Activated CD8-positive, alpha-beta memory T cell treated with anti-CD3 and anti-CD28 coated beads, Interleukin-2, amount 50 U/mL, for 24 hours (primary cell): ENCODE measurements around the gene AS3MT.
"Not testable (repeated sequence)": the region's sequence is repeated elsewhere in the genome, so short reads cannot be mapped to it uniquely, and the experiment has no call there.

Experiments used
- DNase-seq: peaks from one replicate; pipeline ENCODE4 v3.0.0-alpha.2; 2020; ENCODE audit errors: extremely low read depth

AS3MT gene, protein sequence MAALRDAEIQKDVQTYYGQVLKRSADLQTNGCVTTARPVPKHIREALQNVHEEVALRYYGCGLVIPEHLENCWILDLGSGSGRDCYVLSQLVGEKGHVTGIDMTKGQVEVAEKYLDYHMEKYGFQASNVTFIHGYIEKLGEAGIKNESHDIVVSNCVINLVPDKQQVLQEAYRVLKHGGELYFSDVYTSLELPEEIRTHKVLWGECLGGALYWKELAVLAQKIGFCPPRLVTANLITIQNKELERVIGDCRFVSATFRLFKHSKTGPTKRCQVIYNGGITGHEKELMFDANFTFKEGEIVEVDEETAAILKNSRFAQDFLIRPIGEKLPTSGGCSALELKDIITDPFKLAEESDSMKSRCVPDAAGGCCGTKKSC

DNA sequence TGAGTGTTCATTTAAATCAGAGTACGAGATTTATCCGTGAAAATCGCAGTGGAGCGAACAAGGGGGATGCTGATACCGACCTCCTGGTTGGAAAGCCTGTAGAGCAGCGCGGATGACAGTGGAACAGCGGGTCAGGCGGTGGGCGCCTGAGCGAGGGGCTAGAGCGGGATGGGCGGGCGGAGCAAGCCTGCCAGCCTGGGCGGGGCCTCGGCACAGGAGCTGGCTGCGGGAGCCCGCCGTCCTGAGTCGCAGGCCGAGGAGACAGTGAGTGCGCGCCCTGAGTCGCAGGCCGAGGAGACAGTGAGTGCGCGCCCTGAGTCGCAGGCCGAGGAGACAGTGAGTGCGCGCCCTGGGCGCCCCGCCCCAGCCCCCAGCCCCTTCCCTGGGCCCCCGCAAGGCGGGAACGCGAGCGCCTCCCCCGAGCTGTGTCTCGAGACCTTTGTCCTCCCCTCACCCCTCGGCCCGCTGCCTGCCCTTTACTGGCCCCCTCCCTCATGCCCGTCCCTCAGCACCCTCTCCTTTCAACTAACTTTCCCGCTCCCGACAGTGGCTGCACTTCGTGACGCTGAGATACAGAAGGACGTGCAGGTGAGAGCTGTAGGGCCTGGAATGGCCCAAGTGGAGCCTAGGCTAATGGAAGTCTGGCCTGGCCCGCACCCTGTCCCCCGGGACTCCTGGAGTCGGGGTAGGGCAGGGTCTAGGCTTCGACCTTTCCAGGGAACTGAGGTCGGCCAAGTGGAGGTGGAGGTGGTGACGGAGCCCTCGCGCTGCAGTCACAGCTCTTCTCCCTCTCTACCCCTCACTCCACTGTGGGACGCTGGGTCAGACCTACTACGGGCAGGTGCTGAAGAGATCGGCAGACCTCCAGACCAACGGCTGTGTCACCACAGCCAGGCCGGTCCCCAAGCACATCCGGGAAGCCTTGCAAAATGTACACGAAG lies at the start of gene AS3MT:
TSS of gene AS3MT (plus strand) at position 213 of the 941 bp plus-strand sequence. CDS start at position 336, 123 bp downstream.
- DNase-seq = no peak

DNA sequence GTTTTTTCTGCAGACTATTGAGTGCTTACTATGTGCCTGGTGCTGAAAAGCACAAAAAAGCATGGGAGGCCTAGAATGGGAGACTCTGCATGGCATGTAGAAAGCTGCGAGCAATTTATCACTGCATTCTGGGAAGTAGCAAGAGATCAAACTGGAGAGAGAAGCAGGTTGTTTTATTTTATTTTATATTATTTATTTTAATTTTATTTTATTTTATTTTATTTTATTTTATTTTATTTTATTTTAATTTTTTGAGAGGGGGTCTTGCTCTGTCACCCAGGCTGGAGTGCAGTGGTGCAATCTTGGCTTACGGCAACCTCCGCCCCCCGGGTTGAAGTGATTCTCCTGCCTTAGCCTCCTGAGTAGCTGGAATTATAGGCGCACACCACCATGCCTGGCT lies 49.3 kb upstream of the AS3MT start:
- DNase-seq = not testable (repeated sequence)

DNA sequence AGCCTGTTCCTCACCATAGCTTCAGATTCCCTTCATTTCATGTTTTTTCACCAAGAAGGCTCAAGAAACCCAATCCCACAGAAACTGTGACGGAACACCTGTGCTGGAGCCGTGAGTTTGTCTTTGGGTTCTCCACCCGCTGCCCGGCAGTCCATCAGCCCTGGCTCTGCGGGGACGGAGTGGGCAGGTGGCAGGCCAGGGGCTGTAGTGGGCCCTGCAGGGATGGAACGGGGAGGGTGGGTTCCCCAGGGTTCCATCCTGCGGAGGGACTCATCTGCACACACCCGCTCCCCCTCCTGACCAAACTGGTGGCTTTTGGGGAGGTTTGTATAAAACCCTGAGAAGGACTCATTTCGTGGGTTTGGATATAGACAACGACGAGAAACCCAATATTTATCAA lies 47.0 kb upstream of the AS3MT start:
- DNase-seq = no peak

DNA sequence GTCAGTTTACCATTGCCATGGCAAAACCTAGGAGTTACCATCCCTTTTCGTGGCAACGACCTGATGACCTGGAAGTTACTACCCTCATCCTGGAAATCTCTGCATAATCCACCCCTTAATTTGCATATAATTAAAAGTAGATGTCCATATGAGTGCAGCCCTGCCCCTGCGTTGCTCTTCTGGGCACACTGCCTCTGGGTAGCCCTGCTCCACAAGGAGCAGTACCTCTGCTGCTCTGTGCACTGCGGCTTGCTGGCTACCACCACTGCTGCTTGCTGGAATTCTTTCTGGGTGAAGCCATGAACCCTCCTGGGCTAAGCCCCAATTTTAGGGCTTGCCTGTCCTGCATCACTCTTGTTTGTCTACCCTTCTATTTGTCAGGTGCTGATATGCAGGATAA lies 44.6 kb upstream of the AS3MT start:
- no peak for DNase-seq

- no peak for DNase-seq
Observed at GRCh38 chr10:102826148-102826796, 43.0 kb upstream of the AS3MT start.

DNA sequence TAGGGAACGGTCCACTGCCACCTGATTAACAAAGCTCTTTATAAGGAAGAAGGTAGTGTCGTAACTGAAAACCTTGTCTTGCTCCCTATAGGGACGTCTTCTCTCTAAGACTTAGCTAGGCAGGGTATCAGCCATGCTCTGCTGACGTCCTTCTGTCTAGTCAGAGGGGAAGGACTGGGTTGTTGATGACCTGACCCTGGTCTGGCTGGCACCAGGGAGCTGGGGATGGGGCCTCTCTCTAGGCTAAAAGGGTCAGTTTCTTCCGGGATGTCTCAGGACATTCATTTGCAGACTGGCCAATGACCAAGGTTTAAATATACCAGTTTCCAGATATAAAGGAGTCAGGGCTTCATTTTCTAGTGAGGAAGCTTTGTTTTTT lies 41.7 kb upstream of the AS3MT start:
- no peak for DNase-seq

GRCh38 chr10:102831322-102832071 lies 37.8 kb upstream of the AS3MT start:
- DNase-seq = no peak

DNA sequence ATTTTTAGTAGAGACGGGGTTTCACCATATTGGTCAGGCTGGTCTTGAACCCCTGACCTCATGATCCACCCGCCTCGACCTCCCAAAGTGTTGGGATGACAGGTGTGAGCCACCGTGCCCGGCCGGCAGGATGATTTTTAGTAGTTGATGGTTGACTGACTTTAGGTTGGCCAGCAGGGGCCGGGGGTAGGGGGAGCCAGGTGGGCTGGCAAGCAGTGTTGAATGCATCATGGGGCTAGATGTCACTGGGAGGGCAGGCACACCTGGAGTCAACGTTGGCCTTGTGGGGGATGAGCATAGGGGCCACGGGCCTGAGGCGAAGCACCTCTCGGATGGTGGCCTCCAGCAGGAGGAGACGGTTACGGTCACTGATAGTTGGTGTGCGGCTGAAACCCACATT lies 37.0 kb upstream of the AS3MT start:
- no peak for DNase-seq

GRCh38 chr10:102832987-102833386 lies 36.3 kb upstream of the AS3MT start:
- no peak for DNase-seq

DNA sequence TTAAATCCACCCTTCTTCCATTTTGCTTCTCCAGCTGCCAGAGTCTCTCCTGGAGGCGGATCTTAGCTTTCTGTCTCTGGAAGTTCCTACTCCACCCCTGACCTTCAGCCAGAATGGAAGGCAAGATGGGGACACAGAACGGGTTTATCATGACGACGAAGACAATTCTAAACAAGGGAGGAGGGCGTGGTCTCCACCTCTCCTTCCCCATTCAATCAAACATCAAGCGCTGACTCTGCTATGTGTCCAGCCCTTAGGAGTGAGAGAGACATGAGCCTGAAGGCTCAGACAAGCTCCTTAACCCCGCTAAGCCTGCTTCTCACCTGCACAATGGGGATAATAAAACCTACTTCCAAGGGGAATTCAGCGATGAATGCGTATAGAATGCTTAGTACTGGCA lies 35.1 kb upstream of the AS3MT start:
- no peak for DNase-seq

DNA sequence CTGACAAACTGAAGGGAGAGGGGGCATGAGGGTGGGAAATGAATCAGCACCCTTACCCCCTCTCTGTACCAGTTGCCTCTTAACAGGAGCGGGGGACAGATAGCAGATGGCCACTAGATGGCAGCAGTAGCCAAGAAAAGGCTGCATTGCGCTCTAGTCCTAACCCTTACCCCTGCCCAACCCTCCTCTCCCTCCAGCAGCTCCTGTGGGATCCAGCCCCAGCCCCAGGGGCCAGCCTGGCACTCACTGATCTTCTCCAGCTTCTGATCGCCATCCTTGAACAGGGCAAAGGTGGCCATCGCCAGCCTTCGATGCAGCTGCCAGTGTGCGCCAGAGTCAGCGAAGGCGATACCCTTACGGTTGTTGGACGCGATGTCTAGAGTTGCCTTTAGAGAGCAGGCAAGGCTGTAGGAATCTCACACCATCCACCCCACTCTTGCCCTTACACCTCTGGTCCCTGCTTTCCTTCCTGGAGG lies 34.2 kb upstream of the AS3MT start:
- peak; percentile 49 for DNase-seq

DNA sequence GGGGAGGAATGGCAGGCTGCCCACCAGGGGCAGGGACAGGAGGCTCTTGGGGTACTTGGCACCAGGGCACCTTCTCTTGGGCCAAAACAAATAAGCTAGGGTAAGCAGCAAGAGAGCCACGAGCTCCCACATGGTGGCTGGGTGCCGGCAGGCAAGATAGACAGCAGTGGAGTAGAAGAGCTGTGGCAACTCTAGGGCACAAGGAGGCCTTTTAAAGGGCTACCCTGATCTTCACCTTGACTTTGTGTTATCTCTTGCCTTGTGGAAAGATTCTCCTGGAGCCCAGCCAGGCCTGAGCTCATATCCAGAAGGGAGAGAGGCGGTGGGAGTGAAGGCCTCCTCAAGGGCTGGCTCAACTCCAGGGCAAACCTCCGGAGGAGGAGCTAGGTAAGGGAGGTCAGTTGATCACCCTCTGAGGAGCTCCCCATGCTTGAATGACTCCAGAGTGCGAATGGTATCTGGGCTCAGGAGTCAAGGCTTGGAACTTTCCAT lies 32.0 kb upstream of the AS3MT start, which contains the start of gene CYP17A1:
TSS of gene CYP17A1 (minus strand) at position 184 of the 492 bp plus-strand sequence. CDS start at position 132, 52 bp downstream.
- DNase-seq = no peak

- DNase-seq = not testable (repeated sequence)
Observed at GRCh38 chr10:102838276-102838927, 30.9 kb upstream of the AS3MT start.

DNA sequence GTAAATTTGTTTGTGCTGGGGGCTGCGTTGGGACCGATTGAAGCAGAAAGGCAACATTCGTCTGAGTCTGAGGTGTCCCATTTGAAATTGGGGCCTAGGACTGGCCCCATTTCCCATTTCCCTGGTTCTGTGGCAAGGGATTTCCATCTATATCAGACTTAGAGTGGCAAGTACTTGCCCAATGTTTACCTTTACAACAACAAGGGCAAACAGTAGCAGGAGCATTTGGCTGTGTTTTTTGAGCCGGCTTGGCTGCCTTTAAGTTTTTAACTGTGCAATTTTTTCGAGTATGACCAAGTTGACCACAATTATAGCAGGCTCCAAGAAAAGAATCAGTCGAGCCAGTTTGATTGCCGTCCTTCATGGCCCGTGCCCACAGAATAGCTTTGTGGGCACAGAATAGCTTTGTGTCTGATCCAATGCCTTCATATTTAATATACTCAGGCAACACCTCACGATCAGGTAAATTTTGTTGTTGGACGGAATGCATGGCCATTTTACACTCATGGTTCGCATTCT lies 27.4 kb upstream of the AS3MT start:
- no peak for DNase-seq

- not testable (repeated sequence) for DNase-seq
Observed at GRCh38 chr10:102843139-102843538, 26.1 kb upstream of the AS3MT start.

- DNase-seq = not testable (repeated sequence)
Observed at GRCh38 chr10:102844190-102844776, 25.0 kb upstream of the AS3MT start.

GRCh38 chr10:102845352-102845902 lies 23.8 kb upstream of the AS3MT start:
- DNase-seq = no peak

GRCh38 chr10:102850025-102850518 lies 19.2 kb upstream of the AS3MT start:
- DNase-seq = no peak

GRCh38 chr10:102853237-102853636 lies 16.0 kb upstream of the AS3MT start:
- not testable (repeated sequence) for DNase-seq
